ENCODE measurements around the gene KBTBD4. TPM values are rescaled to one million over a fixed set of nuclear protein-coding genes. Genes with fewer than 3 reads are reported as not detected.
"Not testable (repeated sequence)": the region's sequence is repeated elsewhere in the genome, so short reads cannot be mapped to it uniquely, and the experiment has no call there.

The KBTBD4 gene
- total RNA-seq, 1 experiment from 2014 or later: 11.0 TPM

DNA sequence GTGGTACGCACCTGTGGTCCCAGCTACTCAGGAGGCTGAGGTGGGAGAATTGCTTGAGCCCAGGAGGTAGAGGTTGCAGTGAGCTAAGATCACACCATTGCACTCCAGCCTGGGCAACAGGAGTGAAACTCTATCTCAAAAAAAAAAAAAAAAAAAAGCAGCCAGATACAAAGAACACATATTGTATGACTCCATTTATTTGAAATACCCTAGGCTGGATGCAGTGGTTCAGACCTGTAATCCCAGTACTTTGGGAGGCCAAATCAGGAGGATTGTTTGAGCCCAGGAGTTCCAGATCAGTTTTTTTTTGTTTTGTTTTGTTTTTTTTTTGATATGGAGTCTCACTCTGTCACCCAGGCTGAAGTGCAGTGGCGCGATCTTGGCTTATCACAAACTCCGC is 16.4 kb downstream of the KBTBD4 start:
- H3K4me2 ChIP-seq (ENCODE audit: low read depth, low read length, poor library complexity, severe bottlenecking); H3K36me3 ChIP-seq (ENCODE audit: insufficient read depth, low read length); H3K9ac ChIP-seq (ENCODE audit: low read length); H3K27ac ChIP-seq (ENCODE audit: low read length); H3K9me2 ChIP-seq (replicated peaks; ENCODE audit: insufficient read depth, low read length); H3K4me3 ChIP-seq (ENCODE audit: low read length); H2AFZ ChIP-seq (ENCODE audit: low read length); DNase-seq; H3K27me3 ChIP-seq (ENCODE audit: low read length); H3K9me3 ChIP-seq (ENCODE audit: low read length); H4K20me1 ChIP-seq (ENCODE audit: insufficient read depth, low read depth, low read length): not testable (repeated sequence)
- Histone ChIP-seq H3K79me2 (ENCODE audit: low read length) (peaks cover 36% of the 10 kb centered on the region), H3K4me1 (ENCODE audit: low read length) (peaks cover 24% of the 10 kb centered on the region)

GRCh38 chr11:47560426-47560825 is 18.3 kb downstream of the KBTBD4 start:
- Histone ChIP-seq H3K27me3 (ENCODE audit: low read length) (no peaks in the 10 kb centered on the region), H3K27ac (ENCODE audit: low read length) (no peak overlapping the region)
- DNase-seq: no peak

DNA sequence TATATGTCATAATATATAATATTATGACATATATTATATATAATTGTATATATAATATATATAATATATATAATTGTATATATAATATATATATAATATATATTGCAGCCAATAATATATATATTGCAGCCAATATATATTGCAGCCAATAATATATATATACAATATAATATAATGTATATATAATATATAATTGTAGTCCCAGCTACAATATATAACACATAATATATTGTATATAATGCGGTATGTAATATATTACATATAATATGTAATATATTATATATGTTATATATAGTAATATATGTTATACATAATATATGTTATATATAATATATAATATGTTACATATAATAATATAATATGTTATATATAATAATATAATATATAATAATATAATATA is 20.1 kb downstream of the KBTBD4 start:
- Histone ChIP-seq H3K4me2 (ENCODE audit: low read depth, low read length, poor library complexity, severe bottlenecking) (no peak overlapping the region), H3K4me1 (ENCODE audit: low read length) (peaks cover 22% of the 10 kb centered on the region), H2AFZ (ENCODE audit: low read length) (no peak overlapping the region), H3K79me2 (ENCODE audit: low read length) (peaks cover 4% of the 10 kb centered on the region), H3K9ac (ENCODE audit: low read length) (no peak overlapping the region), H3K36me3 (ENCODE audit: insufficient read depth, low read length) (no peaks in the 10 kb centered on the region), H3K9me3 (ENCODE audit: low read length) (no peaks in the 10 kb centered on the region), H3K27ac (ENCODE audit: low read length) (no peak overlapping the region), H4K20me1 (ENCODE audit: insufficient read depth, low read depth, low read length) (no peaks in the 10 kb centered on the region), H3K4me3 (ENCODE audit: low read length) (no peak overlapping the region), H3K9me2 (replicated peaks; ENCODE audit: insufficient read depth, low read length) (no peaks in the 10 kb centered on the region), H3K27me3 (ENCODE audit: low read length) (no peaks in the 10 kb centered on the region)
- DNase-seq: no peak

More at GRCh38 chr11:47560426-47560825, 18.3 kb downstream of the KBTBD4 start:
- Histone ChIP-seq H3K4me3 (ENCODE audit: low read length) (no peak overlapping the region), H3K36me3 (ENCODE audit: insufficient read depth, low read length) (no peaks in the 10 kb centered on the region), H2AFZ (ENCODE audit: low read length) (no peak overlapping the region), H3K4me1 (ENCODE audit: low read length) (peaks cover 20% of the 10 kb centered on the region), H3K79me2 (ENCODE audit: low read length) (peaks cover 16% of the 10 kb centered on the region), H3K4me2 (ENCODE audit: low read depth, low read length, poor library complexity, severe bottlenecking) (no peak overlapping the region), H3K9me3 (ENCODE audit: low read length) (no peaks in the 10 kb centered on the region), H4K20me1 (ENCODE audit: insufficient read depth, low read depth, low read length) (no peaks in the 10 kb centered on the region), H3K9ac (ENCODE audit: low read length) (no peak overlapping the region), H3K9me2 (replicated peaks; ENCODE audit: insufficient read depth, low read length) (no peaks in the 10 kb centered on the region)

GRCh38 chr11:47557004-47557403 is 21.8 kb downstream of the KBTBD4 start:
- not testable (repeated sequence) for H3K27me3 ChIP-seq (ENCODE audit: low read length); H3K9ac ChIP-seq (ENCODE audit: low read length); H3K36me3 ChIP-seq (ENCODE audit: insufficient read depth, low read length); H3K9me2 ChIP-seq (replicated peaks; ENCODE audit: insufficient read depth, low read length); H4K20me1 ChIP-seq (ENCODE audit: insufficient read depth, low read depth, low read length); DNase-seq; H3K4me3 ChIP-seq (ENCODE audit: low read length); H3K79me2 ChIP-seq (ENCODE audit: low read length); H3K27ac ChIP-seq (ENCODE audit: low read length); H2AFZ ChIP-seq (ENCODE audit: low read length); H3K4me2 ChIP-seq (ENCODE audit: low read depth, low read length, poor library complexity, severe bottlenecking); H3K9me3 ChIP-seq (ENCODE audit: low read length)
- peaks cover 28% of the 10 kb centered on the region for H3K4me1 ChIP-seq (ENCODE audit: low read length)

GRCh38 chr11:47553406-47553743 is 25.4 kb downstream of the KBTBD4 start:
- H3K4me1 ChIP-seq (ENCODE audit: low read length): peaks cover 40% of the 10 kb centered on the region

GRCh38 chr11:47552566-47553405 is 26.0 kb downstream of the KBTBD4 start, which contains the start of gene CELF1:
Gene CELF1, minus strand, starts transcription at chr11:47553132. Its CDS starts 53,609 bp downstream, at chr11:47499523.
- Histone ChIP-seq H3K9me2 (replicated peaks; ENCODE audit: insufficient read depth, low read length) (no peaks in the 10 kb centered on the region), H3K79me2 (ENCODE audit: low read length) (peaks cover 52% of the 10 kb centered on the region), H2AFZ (ENCODE audit: low read length) (peak within 1 kb of the TSS; percentile 98), H3K4me3 (ENCODE audit: low read length) (peak within 1 kb of the TSS; percentile 85), H3K9me3 (ENCODE audit: low read length) (no peaks in the 10 kb centered on the region), H3K4me1 (ENCODE audit: low read length) (peaks cover 40% of the 10 kb centered on the region), H4K20me1 (ENCODE audit: insufficient read depth, low read depth, low read length) (peaks cover 32% of the 10 kb centered on the region), H3K27ac (ENCODE audit: low read length) (peak within 1 kb of the TSS; percentile 82), H3K27me3 (ENCODE audit: low read length) (no peaks in the 10 kb centered on the region), H3K4me2 (ENCODE audit: low read depth, low read length, poor library complexity, severe bottlenecking) (peak within 1 kb of the TSS; percentile 89), H3K9ac (ENCODE audit: low read length) (peak within 1 kb of the TSS; percentile 86), H3K36me3 (ENCODE audit: insufficient read depth, low read length) (peaks cover 16% of the 10 kb centered on the region)
- peak; percentile 97 for DNase-seq

More at GRCh38 chr11:47553406-47553743, 25.4 kb downstream of the KBTBD4 start:
- Histone ChIP-seq H3K9me3 (ENCODE audit: low read length) (no peaks in the 10 kb centered on the region), H3K9ac (ENCODE audit: low read length) (peak overlapping the region; percentile 86), H3K79me2 (ENCODE audit: low read length) (peaks cover 46% of the 10 kb centered on the region), H3K27ac (ENCODE audit: low read length) (peak overlapping the region; percentile 67), H3K36me3 (ENCODE audit: insufficient read depth, low read length) (peaks cover 13% of the 10 kb centered on the region), H2AFZ (ENCODE audit: low read length) (peak overlapping the region; percentile 98), H3K4me3 (ENCODE audit: low read length) (peak overlapping the region; percentile 85), H3K4me2 (ENCODE audit: low read depth, low read length, poor library complexity, severe bottlenecking) (peak overlapping the region; percentile 89), H4K20me1 (ENCODE audit: insufficient read depth, low read depth, low read length) (peaks cover 26% of the 10 kb centered on the region), H3K9me2 (replicated peaks; ENCODE audit: insufficient read depth, low read length) (no peaks in the 10 kb centered on the region), H3K27me3 (ENCODE audit: low read length) (no peaks in the 10 kb centered on the region)
- DNase-seq: no peak

DNA sequence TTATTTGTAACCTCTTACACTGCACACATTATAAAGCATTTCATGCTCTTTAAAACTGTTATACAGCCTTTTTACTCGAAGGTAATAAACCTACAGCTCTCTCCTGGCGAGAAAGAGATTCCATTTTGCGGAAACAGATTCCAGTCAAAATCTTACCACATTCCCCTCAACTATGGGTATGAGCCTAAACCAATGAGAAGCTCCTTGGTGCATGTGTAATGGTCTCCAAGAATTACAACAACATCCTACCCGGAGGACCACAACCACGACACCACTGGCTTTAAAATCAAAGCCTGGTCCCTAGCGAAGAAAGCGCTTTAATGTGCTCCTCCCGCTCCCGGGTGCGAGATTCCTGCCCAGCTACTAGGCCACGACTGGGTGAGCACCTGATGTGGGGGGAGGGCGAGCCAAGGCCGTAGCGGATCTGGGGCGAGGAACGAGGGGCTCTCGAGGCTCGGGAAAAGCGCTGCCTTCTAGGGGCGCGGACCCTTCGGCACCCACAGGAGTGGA is 26.7 kb downstream of the KBTBD4 start:
- peak overlapping the region; percentile 86 for H3K9ac ChIP-seq (ENCODE audit: low read length)
- no peak overlapping the region for H2AFZ ChIP-seq (ENCODE audit: low read length)
- H3K27ac ChIP-seq (ENCODE audit: low read length): peak overlapping the region; percentile 82
- H4K20me1 ChIP-seq (ENCODE audit: insufficient read depth, low read depth, low read length): peaks cover 35% of the 10 kb centered on the region
- DNase-seq: peak; percentile 79
- peaks cover 40% of the 10 kb centered on the region for H3K4me1 ChIP-seq (ENCODE audit: low read length)
- no peaks in the 10 kb centered on the region for H3K9me3 ChIP-seq (ENCODE audit: low read length)
- H3K79me2 ChIP-seq (ENCODE audit: low read length): peaks cover 58% of the 10 kb centered on the region
- H3K36me3 ChIP-seq (ENCODE audit: insufficient read depth, low read length): peaks cover 16% of the 10 kb centered on the region
- H3K4me3 ChIP-seq (ENCODE audit: low read length): peak overlapping the region; percentile 85
- H3K27me3 ChIP-seq (ENCODE audit: low read length): no peaks in the 10 kb centered on the region
- H3K4me2 ChIP-seq (ENCODE audit: low read depth, low read length, poor library complexity, severe bottlenecking): peak overlapping the region; percentile 89
- H3K9me2 ChIP-seq (replicated peaks; ENCODE audit: insufficient read depth, low read length): no peaks in the 10 kb centered on the region

DNA sequence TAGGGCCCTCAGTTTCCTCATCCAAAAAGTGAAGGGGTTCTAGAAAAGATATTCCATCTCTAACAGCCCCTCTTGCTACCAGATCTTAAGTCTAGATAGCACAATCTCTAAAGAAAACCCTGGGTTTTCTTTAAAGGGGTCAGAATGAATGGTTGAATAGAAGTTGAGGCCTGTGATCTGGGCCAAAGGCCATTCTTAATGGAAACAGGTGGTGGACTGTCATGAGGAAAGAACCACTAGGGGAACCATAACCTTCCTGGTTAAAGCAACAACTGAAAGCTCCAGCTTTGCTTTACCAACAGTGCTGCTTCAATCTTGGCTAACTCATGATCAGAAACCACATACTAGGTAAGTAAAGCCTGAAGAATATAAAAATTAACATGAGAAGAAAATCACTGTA is 27.7 kb downstream of the KBTBD4 start:
- peak overlapping the region; percentile 82 for H3K27ac ChIP-seq (ENCODE audit: low read length)
- H3K36me3 ChIP-seq (ENCODE audit: insufficient read depth, low read length): peaks cover 16% of the 10 kb centered on the region
- H3K9me3 ChIP-seq (ENCODE audit: low read length): no peaks in the 10 kb centered on the region
- H3K79me2 ChIP-seq (ENCODE audit: low read length): peaks cover 68% of the 10 kb centered on the region
- H3K9ac ChIP-seq (ENCODE audit: low read length): peak overlapping the region; percentile 86
- peaks cover 35% of the 10 kb centered on the region for H4K20me1 ChIP-seq (ENCODE audit: insufficient read depth, low read depth, low read length)
- peak overlapping the region; percentile 89 for H3K4me2 ChIP-seq (ENCODE audit: low read depth, low read length, poor library complexity, severe bottlenecking)
- H3K9me2 ChIP-seq (replicated peaks; ENCODE audit: insufficient read depth, low read length): no peaks in the 10 kb centered on the region
- peak overlapping the region; percentile 85 for H3K4me3 ChIP-seq (ENCODE audit: low read length)
- peaks cover 40% of the 10 kb centered on the region for H3K4me1 ChIP-seq (ENCODE audit: low read length)
- no peak overlapping the region for H2AFZ ChIP-seq (ENCODE audit: low read length)
- H3K27me3 ChIP-seq (ENCODE audit: low read length): no peaks in the 10 kb centered on the region
- peak; percentile 69 for DNase-seq

Measured in Karpas-422 (cell line).